HepG2 (cell line): ENCODE data around the gene COPS7B. TPM values are rescaled to one million over a fixed set of nuclear protein-coding genes. Genes with fewer than 3 reads are reported as not detected.
A peak's percentile ranks its signal among the peaks of the same experiment; 100 is the strongest.

ENCODE experiments used
- BORCS8-MEF2B ChIP-seq: sonication (generic); formaldehyde crosslinking; IDR thresholded peaks from 2 replicates; pipeline ENCODE4 v1.8.0; 2022; ENCODE audit warnings: mild to moderate bottlenecking, missing genetic modification reagents
- CREB3 ChIP-seq: sonication (generic); formaldehyde crosslinking; IDR thresholded peaks from 2 replicates; pipeline ENCODE4 v1.5.0; 2020; ENCODE audit warnings: missing genetic modification reagents
- FOXJ3 ChIP-seq: sonication (generic); formaldehyde crosslinking; IDR thresholded peaks from 2 replicates; pipeline ENCODE4 v1.4.0; 2020; ENCODE audit warnings: missing genetic modification reagents, mild to moderate bottlenecking, borderline replicate concordance
- KDM5A ChIP-seq: fragments of 200-600 bp; sonication (generic); IDR thresholded peaks from 2 replicates; pipeline ENCODE4 v1.7.0; 2018; ENCODE audit warnings: antibody characterized with exemption, mild to moderate bottlenecking, low read length, borderline replicate concordance
- KDM5B ChIP-seq: sonication (generic); formaldehyde crosslinking; IDR thresholded peaks from 2 replicates; pipeline ENCODE4 v1.4.0; 2020; ENCODE audit warnings: missing genetic modification reagents, mild to moderate bottlenecking, borderline replicate concordance
- NR1H2 ChIP-seq: sonication (generic); formaldehyde crosslinking; IDR thresholded peaks from 2 replicates; pipeline ENCODE4 v1.8.1; 2022; ENCODE audit warnings: low read depth, missing genetic modification reagents, borderline replicate concordance
- REPIN1 ChIP-seq: sonication (generic); formaldehyde crosslinking; IDR thresholded peaks from 2 replicates; pipeline ENCODE4 v1.8.0; 2022; ENCODE audit warnings: missing genetic modification reagents, low read depth, mild to moderate bottlenecking, borderline replicate concordance
- YY1 ChIP-seq: IDR thresholded peaks from 2 replicates; pipeline ENCODE4 v1.6.1; 2011; ENCODE audit warnings: low read length, low read depth, moderate library complexity, mild to moderate bottlenecking; ENCODE audit not compliant: insufficient read depth, insufficient replicate concordance
- ZFX ChIP-seq: sonication (generic); formaldehyde crosslinking; IDR thresholded peaks from 2 replicates; pipeline ENCODE4 v1.4.0; 2020; ENCODE audit warnings: mild to moderate bottlenecking, low read depth, missing genetic modification reagents, moderate library complexity
- ZNF543 ChIP-seq: sonication (generic); formaldehyde crosslinking; IDR thresholded peaks from 2 replicates; pipeline ENCODE4 v1.4.0; 2020; ENCODE audit warnings: mild to moderate bottlenecking, missing genetic modification reagents
- ZNF556 ChIP-seq: sonication (generic); formaldehyde crosslinking; IDR thresholded peaks from 2 replicates; pipeline ENCODE4 v1.4.0; 2020; ENCODE audit warnings: mild to moderate bottlenecking, missing genetic modification reagents, borderline replicate concordance
- ZNF652 ChIP-seq: IDR thresholded peaks from 2 replicates; pipeline ENCODE4 v1.6.1; 2016; ENCODE audit warnings: low read depth, borderline replicate concordance
- ZSCAN22 ChIP-seq: sonication (generic); formaldehyde crosslinking; IDR thresholded peaks from 2 replicates; pipeline ENCODE4 v1.4.0; 2020; ENCODE audit warnings: mild to moderate bottlenecking, missing genetic modification reagents
- polyA plus RNA-seq, 8 experiments: library from polyadenylated mRNA; depleted of rRNA in 3 of 8; stranded (reverse) in 7 of 8; unstranded in 1 of 8; fragments of >200 nt; fragmentation: Illumina TruSeq in 4 of 8; extraction: Trizol in 4 of 8; gene quantifications; 2 replicates each; pipeline versions ENCODE4 v1.2.1 to v1.2.3, GENCODE V29; 2011 to 2016; ENCODE audit warnings: low read depth in 4 of 8, missing spikeins in 1 of 8, mixed read lengths in 1 of 8; ENCODE audit not compliant: insufficient read depth in 1 of 8
- total RNA-seq, 5 experiments: library from RNA; depleted of rRNA; stranded (reverse); fragments of >200 nt; fragmentation: Illumina TruSeq; extraction: Trizol; gene quantifications; 2 replicates each; pipeline ENCODE4 v1.2.3, GENCODE V29; 2016; ENCODE audit warnings: low read depth in 1 of 5
- TF ChIP-seq, protein P1 (sequence below): sonication (generic); formaldehyde crosslinking; IDR thresholded peaks from 2 replicates; pipeline ENCODE4 v1.8.0; 2022; ENCODE audit warnings: missing genetic modification reagents, mild to moderate bottlenecking, inconsistent platforms, borderline replicate concordance
- TF ChIP-seq, protein P2 (sequence below): sonication (generic); formaldehyde crosslinking; IDR thresholded peaks from 2 replicates; pipeline ENCODE4 v1.8.0; 2022; ENCODE audit warnings: mild to moderate bottlenecking, missing genetic modification reagents
- TF ChIP-seq, protein P3 (sequence below): sonication (generic); formaldehyde crosslinking; IDR thresholded peaks from 2 replicates; pipeline ENCODE4 v1.4.0; 2020; ENCODE audit warnings: missing genetic modification reagents; ENCODE audit errors: not compliant biosample characterization
- TF ChIP-seq, protein P4 (sequence below), 2 experiments: sonication (generic) in 1 of 2; formaldehyde crosslinking in 1 of 2; IDR thresholded peaks; 2 replicates each; pipeline versions ENCODE4 v1.4.0 to v1.6.1; 2018 to 2020; ENCODE audit warnings: missing genetic modification reagents in 2 of 2, borderline replicate concordance in 1 of 2, low read depth in 1 of 2, mild to moderate bottlenecking in 1 of 2, missing biosample characterization in 1 of 2
- TF ChIP-seq, protein P5 (sequence below): sonication (generic); formaldehyde crosslinking; IDR thresholded peaks from 2 replicates; pipeline ENCODE4 v1.4.0; 2020; ENCODE audit warnings: missing genetic modification reagents

Gene COPS7B
- total and polyA plus RNA-seq, 2 of the 13 experiments (the other 11 are each of a cell fraction or from before 2014, with no cell fraction given), result 30.6 to 62.7 TPM

- TF ChIP-seq, protein P1, sequence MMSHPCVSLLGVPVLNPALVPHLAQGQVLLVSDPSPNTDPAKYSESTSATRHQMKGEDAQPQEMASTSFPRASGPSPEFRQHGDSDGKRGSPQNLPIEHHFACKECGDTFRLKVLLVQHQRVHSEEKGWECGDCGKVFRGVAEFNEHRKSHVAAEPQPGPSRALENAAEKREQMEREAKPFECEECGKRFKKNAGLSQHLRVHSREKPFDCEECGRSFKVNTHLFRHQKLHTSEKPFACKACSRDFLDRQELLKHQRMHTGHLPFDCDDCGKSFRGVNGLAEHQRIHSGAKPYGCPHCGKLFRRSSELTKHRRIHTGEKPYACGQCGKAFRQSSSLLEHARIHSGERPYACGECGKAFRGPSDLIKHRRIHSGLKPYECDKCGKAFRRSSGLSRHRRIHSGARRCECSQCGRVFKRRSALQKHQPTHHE, result no peak; the same call in 1 of the 2 replicates
- TF ChIP-seq ZFX (CRISPR knock-in tag) (peak; percentile 74), KDM5B (peak; percentile 92), BORCS8-MEF2B (peak; percentile 46; the same call in 1 of the 2 replicates), ZSCAN22 (peak; percentile 64; the same call in 1 of the 2 replicates), ZNF652 (CRISPR knock-in tag) (no peak), KDM5A (peak; percentile 98), YY1 (peak; percentile 81), REPIN1 (CRISPR knock-in tag) (peak; percentile 69; the same call in 1 of the 2 replicates), ZNF556 (peak; percentile 47), NR1H2 (no peak), FOXJ3 (0 out of 2 replicates have a peak, but pooled peaks have one; percentile 40), ZNF543 (CRISPR knock-in tag) (peak; percentile 81), CREB3 (no peak; the same call in 1 of the 2 replicates)
- TF ChIP-seq, protein P2, sequence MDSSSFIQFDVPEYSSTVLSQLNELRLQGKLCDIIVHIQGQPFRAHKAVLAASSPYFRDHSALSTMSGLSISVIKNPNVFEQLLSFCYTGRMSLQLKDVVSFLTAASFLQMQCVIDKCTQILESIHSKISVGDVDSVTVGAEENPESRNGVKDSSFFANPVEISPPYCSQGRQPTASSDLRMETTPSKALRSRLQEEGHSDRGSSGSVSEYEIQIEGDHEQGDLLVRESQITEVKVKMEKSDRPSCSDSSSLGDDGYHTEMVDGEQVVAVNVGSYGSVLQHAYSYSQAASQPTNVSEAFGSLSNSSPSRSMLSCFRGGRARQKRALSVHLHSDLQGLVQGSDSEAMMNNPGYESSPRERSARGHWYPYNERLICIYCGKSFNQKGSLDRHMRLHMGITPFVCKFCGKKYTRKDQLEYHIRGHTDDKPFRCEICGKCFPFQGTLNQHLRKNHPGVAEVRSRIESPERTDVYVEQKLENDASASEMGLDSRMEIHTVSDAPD, result peak; percentile 26; the same call in 1 of the 2 replicates
- TF ChIP-seq, protein P3, sequence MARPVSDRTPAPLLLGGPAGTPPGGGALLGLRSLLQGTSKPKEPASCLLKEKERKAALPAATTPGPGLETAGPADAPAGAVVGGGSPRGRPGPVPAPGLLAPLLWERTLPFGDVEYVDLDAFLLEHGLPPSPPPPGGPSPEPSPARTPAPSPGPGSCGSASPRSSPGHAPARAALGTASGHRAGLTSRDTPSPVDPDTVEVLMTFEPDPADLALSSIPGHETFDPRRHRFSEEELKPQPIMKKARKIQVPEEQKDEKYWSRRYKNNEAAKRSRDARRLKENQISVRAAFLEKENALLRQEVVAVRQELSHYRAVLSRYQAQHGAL (CRISPR knock-in tag), result peak; percentile 77
- TF ChIP-seq, protein P4, sequence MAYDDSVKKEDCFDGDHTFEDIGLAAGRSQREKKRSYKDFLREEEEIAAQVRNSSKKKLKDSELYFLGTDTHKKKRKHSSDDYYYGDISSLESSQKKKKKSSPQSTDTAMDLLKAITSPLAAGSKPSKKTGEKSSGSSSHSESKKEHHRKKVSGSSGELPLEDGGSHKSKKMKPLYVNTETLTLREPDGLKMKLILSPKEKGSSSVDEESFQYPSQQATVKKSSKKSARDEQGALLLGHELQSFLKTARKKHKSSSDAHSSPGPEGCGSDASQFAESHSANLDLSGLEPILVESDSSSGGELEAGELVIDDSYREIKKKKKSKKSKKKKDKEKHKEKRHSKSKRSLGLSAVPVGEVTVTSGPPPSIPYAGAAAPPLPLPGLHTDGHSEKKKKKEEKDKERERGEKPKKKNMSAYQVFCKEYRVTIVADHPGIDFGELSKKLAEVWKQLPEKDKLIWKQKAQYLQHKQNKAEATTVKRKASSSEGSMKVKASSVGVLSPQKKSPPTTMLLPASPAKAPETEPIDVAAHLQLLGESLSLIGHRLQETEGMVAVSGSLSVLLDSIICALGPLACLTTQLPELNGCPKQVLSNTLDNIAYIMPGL (CRISPR knock-in tag; IDR thresholded peaks at IDR 0.05; ENCODE audit: borderline replicate concordance in 1 of 2, low read depth in 1 of 2), result peak; percentile 80 to 82; a peak in 3 of 4 replicates
- TF ChIP-seq, protein P5, sequence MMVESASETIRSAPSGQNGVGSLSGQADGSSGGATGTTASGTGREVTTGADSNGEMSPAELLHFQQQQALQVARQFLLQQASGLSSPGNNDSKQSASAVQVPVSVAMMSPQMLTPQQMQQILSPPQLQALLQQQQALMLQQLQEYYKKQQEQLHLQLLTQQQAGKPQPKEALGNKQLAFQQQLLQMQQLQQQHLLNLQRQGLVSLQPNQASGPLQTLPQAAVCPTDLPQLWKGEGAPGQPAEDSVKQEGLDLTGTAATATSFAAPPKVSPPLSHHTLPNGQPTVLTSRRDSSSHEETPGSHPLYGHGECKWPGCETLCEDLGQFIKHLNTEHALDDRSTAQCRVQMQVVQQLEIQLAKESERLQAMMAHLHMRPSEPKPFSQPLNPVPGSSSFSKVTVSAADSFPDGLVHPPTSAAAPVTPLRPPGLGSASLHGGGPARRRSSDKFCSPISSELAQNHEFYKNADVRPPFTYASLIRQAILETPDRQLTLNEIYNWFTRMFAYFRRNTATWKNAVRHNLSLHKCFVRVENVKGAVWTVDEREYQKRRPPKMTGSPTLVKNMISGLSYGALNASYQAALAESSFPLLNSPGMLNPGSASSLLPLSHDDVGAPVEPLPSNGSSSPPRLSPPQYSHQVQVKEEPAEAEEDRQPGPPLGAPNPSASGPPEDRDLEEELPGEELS (CRISPR knock-in tag), result no peak; the same call in 1 of the 2 replicates
Measured at GRCh38 chr2:231780909-231781797, 5.1 kb upstream of the COPS7B start, which contains the start of gene PDE6D (continued).
